HCT116 (cell line): ENCODE data around the gene TEF. TPM values are rescaled to one million over a fixed set of nuclear protein-coding genes. Genes with fewer than 3 reads are reported as not detected.
A peak's percentile ranks its signal among the peaks of the same experiment; 100 is the strongest.
"Not testable (repeated sequence)": the region's sequence is repeated elsewhere in the genome, so short reads cannot be mapped to it uniquely, and the experiment has no call there.

Source experiments
- ATAC-seq: fragments of 200-7000 bp; cut with Tn5 transposase; 2 replicates; pipeline ENCODE4 v1.9.1; 2020; ENCODE audit warnings: mild to moderate bottlenecking, moderate library complexity
- BruUV-seq: library from RNA; stranded (reverse); fragments of 400-500 nt; replicated peaks from 2 replicates; lab custom pipeline; 2021; lab: Mats Ljungman, UMichigan
- CTCF ChIA-PET: fragments of 300-600 bp; sonication (Branson Sonifier 250); formaldehyde crosslinking; loops from one replicate; lab custom pipeline; 2021; ENCODE audit warnings: antibody characterized with exemption; lab: Charles Lee
- POLR2A ChIA-PET: fragments of 300-600, 350-600 bp; sonication (Branson Sonifier 250); formaldehyde crosslinking; loops from one replicate; lab custom pipeline; 2021; ENCODE audit warnings: antibody characterized with exemption; lab: Charles Lee
- RAD21 ChIA-PET, 2 experiments: fragments of 300-600 bp; sonication (Branson Sonifier 250); formaldehyde crosslinking; loops; one replicate each; lab custom pipeline; 2023; ENCODE audit warnings: low total read pairs in 2 of 2; ENCODE audit not compliant: uncharacterized antibody in 2 of 2, unreplicated experiment in 2 of 2, low non-redundant PET in 1 of 2; lab: Charles Lee
- DNase-seq: peaks from one replicate; pipeline ENCODE4 v3.0.0-alpha.2; 2010; ENCODE audit warnings: low read depth, low spot score
- H2AFZ ChIP-seq: fragments of 200-600 bp; shearing (Covaris generic), sonication (generic); 2 replicates; pipeline ENCODE4 v1.6.1; 2017; ENCODE audit warnings: low read depth, mixed run types, mixed read lengths, antibody characterized with exemption, low read length; ENCODE audit not compliant: poor library complexity, severe bottlenecking
- H3K27ac ChIP-seq: 2 replicates; pipeline ENCODE4 v1.5.1; 2012; ENCODE audit warnings: low read depth, low read length
- H3K27me3 ChIP-seq: fragments of 200-600 bp; sonication (generic); 2 replicates; pipeline ENCODE4 v1.6.1; 2016; ENCODE audit warnings: mixed run types, low read length, mixed read lengths; ENCODE audit not compliant: insufficient read depth
- H3K36me3 ChIP-seq, 2 experiments: fragments of 200-500 bp in 1 of 2; fragments of 200-600 bp in 1 of 2; sonication (Bioruptor generic) in 1 of 2; sonication (generic) in 1 of 2; 2 replicates each; pipeline versions ENCODE4 v1.5.1 to v1.6.1; 2014 to 2016; ENCODE audit warnings: low read length in 2 of 2, inconsistent platforms in 1 of 2, mixed read lengths in 1 of 2, mixed run types in 1 of 2; ENCODE audit not compliant: insufficient read depth in 2 of 2, control insufficient read depth in 1 of 2
- H3K4me1 ChIP-seq, 2 experiments: fragments of 200-600 bp in 1 of 2; sonication (generic) in 1 of 2; 2 replicates each; pipeline versions ENCODE4 v1.5.1 to v1.6.1; 2012 to 2017; ENCODE audit warnings: low read length in 2 of 2, inconsistent platforms in 1 of 2, mild to moderate bottlenecking in 1 of 2, mixed read lengths in 1 of 2, mixed run types in 1 of 2, moderate library complexity in 1 of 2; ENCODE audit not compliant: insufficient read depth in 2 of 2, control insufficient read depth in 1 of 2
- H3K4me2 ChIP-seq: fragments of 200-600 bp; sonication (generic); 2 replicates; pipeline ENCODE4 v1.6.1; 2017; ENCODE audit warnings: mixed run types, low read length, mixed read lengths
- H3K4me3 ChIP-seq, 2 experiments: fragments of 200-600 bp in 1 of 2; sonication (generic) in 1 of 2; replicated peaks in 1 of 2; 2 replicates each; pipeline ENCODE4 v1.5.1; 2011 to 2016; ENCODE audit warnings: low read length in 2 of 2, control low read depth in 1 of 2, low read depth in 1 of 2, mild to moderate bottlenecking in 1 of 2, mixed read lengths in 1 of 2, mixed run types in 1 of 2
- H3K79me2 ChIP-seq: fragments of 200-600 bp; sonication (generic); 2 replicates; pipeline ENCODE4 v1.6.1; 2017; ENCODE audit warnings: mild to moderate bottlenecking, mixed run types, low read length, moderate library complexity, mixed read lengths; ENCODE audit not compliant: insufficient read depth
- H3K9ac ChIP-seq: fragments of 200-600 bp; sonication (generic); 2 replicates; pipeline ENCODE4 v1.6.1; 2016; ENCODE audit warnings: low read length, mixed read lengths
- H3K9me2 ChIP-seq: fragments of 200-600 bp; sonication (generic), shearing (Covaris generic); 2 replicates; pipeline ENCODE4 v1.6.1; 2017; ENCODE audit warnings: mixed run types, mild to moderate bottlenecking, moderate library complexity; ENCODE audit not compliant: insufficient read depth
- H3K9me3 ChIP-seq, 2 experiments: fragments of 200-500 bp in 1 of 2; fragments of 200-600 bp in 1 of 2; sonication (Bioruptor generic) in 1 of 2; sonication (generic) in 1 of 2; 2 replicates each; pipeline ENCODE4 v1.6.1; 2014 to 2017; ENCODE audit warnings: low read length in 2 of 2, mixed read lengths in 2 of 2, inconsistent platforms in 1 of 2, low read depth in 1 of 2, mild to moderate bottlenecking in 1 of 2, mixed run types in 1 of 2, moderate library complexity in 1 of 2; ENCODE audit not compliant: control insufficient read depth in 1 of 2, insufficient read depth in 1 of 2
- H4K20me1 ChIP-seq: fragments of 200-600 bp; sonication (generic), shearing (Covaris generic); 2 replicates; pipeline ENCODE4 v1.6.1; 2017; ENCODE audit warnings: mixed run types, mild to moderate bottlenecking, moderate library complexity; ENCODE audit not compliant: insufficient read depth
- CBX3 ChIP-seq: IDR thresholded peaks from 2 replicates; pipeline ENCODE4 v1.6.1; 2012; ENCODE audit warnings: low read depth
- CEBPB ChIP-seq: IDR thresholded peaks from 2 replicates; pipeline ENCODE4 v1.6.1; 2012; ENCODE audit warnings: low read depth
- EZH2phosphoT487 ChIP-seq: fragments of 200-600 bp; IDR thresholded peaks from 2 replicates; pipeline ENCODE4 v1.6.1; 2018; ENCODE audit warnings: antibody characterized with exemption, borderline replicate concordance
- JUND ChIP-seq: IDR thresholded peaks from 2 replicates; pipeline ENCODE4 v1.6.1; 2012
- POLR2AphosphoS5 ChIP-seq: IDR thresholded peaks from 2 replicates; pipeline ENCODE4 v1.6.1; 2011; ENCODE audit warnings: mild to moderate bottlenecking, low read depth, low read length, moderate library complexity
- RAD21 ChIP-seq: IDR thresholded peaks from 2 replicates; pipeline ENCODE4 v1.6.1; 2012; ENCODE audit warnings: low read depth, mild to moderate bottlenecking
- TCF7L2 ChIP-seq: IDR thresholded peaks from 2 replicates; pipeline ENCODE4 v1.7.0; 2011; ENCODE audit warnings: borderline replicate concordance, inconsistent platforms; ENCODE audit not compliant: insufficient read depth, insufficient read length; ENCODE audit errors: extremely low read depth
- ZNF274 ChIP-seq: fragments of 200-500 bp; sonication (Bioruptor generic); IDR thresholded peaks from 2 replicates; pipeline ENCODE4 v1.6.1; 2014; ENCODE audit warnings: mild to moderate bottlenecking, low read depth, low read length, inconsistent platforms
- intact Hi-C: fragments of 100-400 bp; cut with micrococcal nuclease; formaldehyde crosslinking; loops from 2 replicates; pipeline ENCODE4 v1.10.0; 2022
- total RNA-seq: library from RNA; stranded (reverse); gene quantifications from one replicate; pipeline ENCODE4 v1.2.1, GENCODE V29; 2021; ENCODE audit not compliant: unreplicated experiment
- TF ChIP-seq, protein P1 (sequence below): IDR thresholded peaks from 2 replicates; pipeline ENCODE4 v1.6.1; 2011; ENCODE audit warnings: mild to moderate bottlenecking, low read length, moderate library complexity; ENCODE audit not compliant: insufficient replicate concordance; ENCODE audit errors: extremely low read depth
- TF ChIP-seq, protein P2 (sequence below), 3 experiments: fragments of 200-600 bp in 1 of 3; sonication (generic) in 1 of 3; IDR thresholded peaks in 2 of 3; conservative IDR thresholded peaks in 1 of 3; 2 replicates each; pipeline ENCODE4 v1.5.1; 2012 to 2017; ENCODE audit warnings: low read depth in 2 of 3, low read length in 2 of 3, antibody characterized with exemption in 1 of 3, borderline replicate concordance in 1 of 3, control low read depth in 1 of 3, mild to moderate bottlenecking in 1 of 3, mixed read lengths in 1 of 3, mixed run types in 1 of 3, moderate library complexity in 1 of 3; ENCODE audit not compliant: insufficient read depth in 1 of 3
- TF ChIP-seq, protein P3 (sequence below): IDR thresholded peaks from 2 replicates; pipeline ENCODE4 v1.6.1; 2012

TEF gene
- total RNA-seq, 1 experiment from 2014 or later, result 16.5 TPM

DNA sequence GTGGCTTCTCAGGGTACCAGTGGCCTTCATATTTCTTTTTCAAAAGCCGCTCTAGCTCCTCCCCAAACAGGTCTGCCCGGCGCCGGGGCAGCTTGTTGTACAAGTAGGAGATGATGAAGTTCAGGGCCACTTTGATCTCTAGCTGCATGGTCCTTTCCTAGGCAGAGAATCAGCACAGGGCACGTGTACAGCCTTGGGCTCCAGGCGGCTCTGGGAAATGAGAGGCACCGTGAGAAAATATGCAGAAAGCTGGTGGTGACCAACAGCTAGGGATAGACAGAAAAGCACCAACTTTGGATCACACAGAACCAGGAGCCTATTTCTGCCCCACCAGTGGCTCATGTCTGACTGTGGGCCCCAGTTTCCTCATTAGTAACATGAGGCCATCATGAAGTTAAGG lies 55.5 kb downstream of the TEF start:
- Histone ChIP-seq H3K79me2 (peaks cover 75% of the 10 kb centered on the region), H3K27me3 (no peaks in the 10 kb centered on the region), H3K4me1 (no peaks in the 10 kb centered on the region), H3K4me2 (no peak overlapping the region), H3K4me3 (no peak overlapping the region), H3K9ac (no peak overlapping the region), H3K27ac (0 out of 2 replicates have a peak overlapping the region, but pooled peaks have one; percentile 7), H3K36me3 (peaks cover 27 to 29% of the 10 kb centered on the region in 2 experiments; a peak in 3 of 4 replicates), H3K9me3 (no peaks in the 10 kb centered on the region), H3K9me2 (no peaks in the 10 kb centered on the region), H2AFZ (no peak overlapping the region), H4K20me1 (peaks cover 4% of the 10 kb centered on the region; the same call in 1 of the 2 replicates)
- TF ChIP-seq POLR2AphosphoS5 (no peak), CEBPB (no peak), TCF7L2 (no peak), JUND (no peak), CBX3 (no peak), RAD21 (no peak), ZNF274 (no peak), EZH2phosphoT487 (no peak)
- TF ChIP-seq, protein P1, sequence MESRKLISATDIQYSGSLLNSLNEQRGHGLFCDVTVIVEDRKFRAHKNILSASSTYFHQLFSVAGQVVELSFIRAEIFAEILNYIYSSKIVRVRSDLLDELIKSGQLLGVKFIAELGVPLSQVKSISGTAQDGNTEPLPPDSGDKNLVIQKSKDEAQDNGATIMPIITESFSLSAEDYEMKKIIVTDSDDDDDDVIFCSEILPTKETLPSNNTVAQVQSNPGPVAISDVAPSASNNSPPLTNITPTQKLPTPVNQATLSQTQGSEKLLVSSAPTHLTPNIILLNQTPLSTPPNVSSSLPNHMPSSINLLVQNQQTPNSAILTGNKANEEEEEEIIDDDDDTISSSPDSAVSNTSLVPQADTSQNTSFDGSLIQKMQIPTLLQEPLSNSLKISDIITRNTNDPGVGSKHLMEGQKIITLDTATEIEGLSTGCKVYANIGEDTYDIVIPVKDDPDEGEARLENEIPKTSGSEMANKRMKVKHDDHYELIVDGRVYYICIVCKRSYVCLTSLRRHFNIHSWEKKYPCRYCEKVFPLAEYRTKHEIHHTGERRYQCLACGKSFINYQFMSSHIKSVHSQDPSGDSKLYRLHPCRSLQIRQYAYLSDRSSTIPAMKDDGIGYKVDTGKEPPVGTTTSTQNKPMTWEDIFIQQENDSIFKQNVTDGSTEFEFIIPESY, result no peak
- TF ChIP-seq, protein P2, sequence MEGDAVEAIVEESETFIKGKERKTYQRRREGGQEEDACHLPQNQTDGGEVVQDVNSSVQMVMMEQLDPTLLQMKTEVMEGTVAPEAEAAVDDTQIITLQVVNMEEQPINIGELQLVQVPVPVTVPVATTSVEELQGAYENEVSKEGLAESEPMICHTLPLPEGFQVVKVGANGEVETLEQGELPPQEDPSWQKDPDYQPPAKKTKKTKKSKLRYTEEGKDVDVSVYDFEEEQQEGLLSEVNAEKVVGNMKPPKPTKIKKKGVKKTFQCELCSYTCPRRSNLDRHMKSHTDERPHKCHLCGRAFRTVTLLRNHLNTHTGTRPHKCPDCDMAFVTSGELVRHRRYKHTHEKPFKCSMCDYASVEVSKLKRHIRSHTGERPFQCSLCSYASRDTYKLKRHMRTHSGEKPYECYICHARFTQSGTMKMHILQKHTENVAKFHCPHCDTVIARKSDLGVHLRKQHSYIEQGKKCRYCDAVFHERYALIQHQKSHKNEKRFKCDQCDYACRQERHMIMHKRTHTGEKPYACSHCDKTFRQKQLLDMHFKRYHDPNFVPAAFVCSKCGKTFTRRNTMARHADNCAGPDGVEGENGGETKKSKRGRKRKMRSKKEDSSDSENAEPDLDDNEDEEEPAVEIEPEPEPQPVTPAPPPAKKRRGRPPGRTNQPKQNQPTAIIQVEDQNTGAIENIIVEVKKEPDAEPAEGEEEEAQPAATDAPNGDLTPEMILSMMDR (IDR thresholded peaks at IDR 0.05 in 2 of 3, conservative IDR thresholded peaks at IDR 0.05 in 1 of 3; ENCODE audit: borderline replicate concordance in 1 of 3, insufficient read depth in 1 of 3, low read depth in 2 of 3, low read length in 2 of 3), result no peak
- TF ChIP-seq, protein P3, sequence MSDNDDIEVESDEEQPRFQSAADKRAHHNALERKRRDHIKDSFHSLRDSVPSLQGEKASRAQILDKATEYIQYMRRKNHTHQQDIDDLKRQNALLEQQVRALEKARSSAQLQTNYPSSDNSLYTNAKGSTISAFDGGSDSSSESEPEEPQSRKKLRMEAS, result no peak
- intact Hi-C loops, result no loop called here
- CTCF ChIA-PET, result no interaction called here
- POLR2A ChIA-PET, result interaction anchor here (0.9 to 1.5 kb wide), 2 partner anchors 8 to 10 kb away, joined by 3 to 8 read pairs; partner anchors contain the start of gene TOB2
- ATAC-seq (no peak), DNase-seq (no peak)
- RAD21 ChIA-PET, result no interaction called here
- BruUV-seq, result no TSS peak

DNA sequence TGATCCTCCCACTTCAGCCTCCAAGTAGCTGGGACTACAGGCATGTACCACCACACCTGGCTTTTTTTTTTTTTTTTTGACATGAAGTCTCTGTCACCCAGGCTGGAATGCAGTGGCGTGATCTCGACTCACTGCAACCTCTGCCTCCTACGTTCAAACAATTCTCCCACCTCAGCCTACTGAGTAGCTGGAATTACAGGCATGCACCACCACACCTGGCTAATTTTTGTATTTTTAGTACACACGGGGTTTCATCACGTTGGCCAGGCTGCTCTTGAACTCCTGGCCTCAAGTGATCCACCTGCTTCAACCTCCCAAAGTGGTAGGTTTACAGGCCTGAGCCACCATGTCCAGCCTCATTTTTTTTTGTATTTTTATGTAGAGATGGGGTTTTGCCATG lies 58.8 kb downstream of the TEF start:
- H3K9me3 ChIP-seq, RAD21 ChIA-PET, H3K27ac ChIP-seq, H3K9ac ChIP-seq, H3K9me2 ChIP-seq, DNase-seq, POLR2A ChIA-PET, ATAC-seq, H3K27me3 ChIP-seq, H4K20me1 ChIP-seq, CTCF ChIA-PET, BruUV-seq, H2AFZ ChIP-seq, H3K4me2 ChIP-seq, H3K4me3 ChIP-seq: not testable (repeated sequence)
- peaks cover 23 to 32% of the 10 kb centered on the region in 2 experiments; a peak in 3 of 4 replicates for H3K36me3 ChIP-seq
- peaks cover 3 to 19% of the 10 kb centered on the region in 2 experiments; a peak in 2 of 4 replicates for H3K4me1 ChIP-seq
- intact Hi-C loops, result loop anchor here (10.0 kb wide), 1 partner anchor 346 kb away; the partner anchor contains the start of gene EP300
- peaks cover 94% of the 10 kb centered on the region for H3K79me2 ChIP-seq
